Right hindlimb (tissue), 1 donor: ENCODE measurements around the gene EEF2K.
"Not testable (repeated sequence)": the region's sequence is repeated elsewhere in the genome, so short reads cannot be mapped to it uniquely, and the experiment has no call there.

Source experiments
- DNase-seq: peaks from one replicate; pipeline ENCODE4 v3.0.0-alpha.2; 2018

The EEF2K gene

GRCh38 chr16:22213801-22214200, 7.7 kb downstream of the EEF2K start:
- DNase-seq: no peak

GRCh38 chr16:22214402-22214801, 8.3 kb downstream of the EEF2K start:
- DNase-seq: no peak

- no peak for DNase-seq
These were observed 8.8 kb downstream of the EEF2K start for GRCh38 chr16:22214889-22215288.

- DNase-seq: no peak
These were observed 10.2 kb downstream of the EEF2K start for GRCh38 chr16:22216191-22216831.

- DNase-seq: not testable (repeated sequence)
These were observed 10.8 kb downstream of the EEF2K start for GRCh38 chr16:22216832-22217225.

GRCh38 chr16:22217890-22218730, 12.0 kb downstream of the EEF2K start:
- no peak for DNase-seq

GRCh38 chr16:22219389-22220068, 13.5 kb downstream of the EEF2K start:
- no peak for DNase-seq

- DNase-seq: peak; percentile 87
These were observed 14.0 kb downstream of the EEF2K start for GRCh38 chr16:22220069-22220440.

GRCh38 chr16:22220714-22221113, 14.6 kb downstream of the EEF2K start:
- DNase-seq: peak; percentile 56

GRCh38 chr16:22222006-22222405, 15.9 kb downstream of the EEF2K start:
- DNase-seq: no peak

- no peak for DNase-seq
These were observed 16.9 kb downstream of the EEF2K start for GRCh38 chr16:22222998-22223397.

GRCh38 chr16:22225060-22225459, 19.0 kb downstream of the EEF2K start:
- no peak for DNase-seq

- no peak for DNase-seq
These were observed 23.8 kb downstream of the EEF2K start for GRCh38 chr16:22229889-22230288.

- DNase-seq: no peak
These were observed 26.4 kb downstream of the EEF2K start for GRCh38 chr16:22232277-22233036.

GRCh38 chr16:22233037-22233372, 26.9 kb downstream of the EEF2K start:
- no peak for DNase-seq

- no peak for DNase-seq
These were observed 30.0 kb downstream of the EEF2K start for GRCh38 chr16:22235839-22236745.

- no peak for DNase-seq
These were observed 33.2 kb downstream of the EEF2K start for GRCh38 chr16:22239131-22239805.

- no peak for DNase-seq
These were observed 34.1 kb downstream of the EEF2K start for GRCh38 chr16:22240023-22240710.

- DNase-seq: no peak
These were observed 44.4 kb downstream of the EEF2K start for GRCh38 chr16:22250522-22250921.

GRCh38 chr16:22252317-22252716, 46.2 kb downstream of the EEF2K start:
- no peak for DNase-seq

GRCh38 chr16:22253272-22253671, 47.2 kb downstream of the EEF2K start:
- DNase-seq: no peak
